GM04503 (cell line): ENCODE measurements around the gene KIAA1549.
"Not testable (repeated sequence)": the region's sequence is repeated elsewhere in the genome, so short reads cannot be mapped to it uniquely, and the experiment has no call there.

ENCODE experiments used
- DNase-seq: peaks from one replicate; pipeline ENCODE4 v3.0.0-alpha.2; 2012; ENCODE audit warnings: low read depth

Gene KIAA1549

GRCh38 chr7:138981332-138982203 lies at the start of gene KIAA1549:
KIAA1549 (minus strand) TSS chr7:138981389; CDS start chr7:138981269, 120 bp downstream.
- no peak for DNase-seq

- no peak for DNase-seq
Measured at GRCh38 chr7:139029353-139029752, 48.2 kb upstream of the KIAA1549 start.

GRCh38 chr7:139026551-139026950 lies 45.4 kb upstream of the KIAA1549 start:
- DNase-seq = no peak

- not testable (repeated sequence) for DNase-seq
Measured at GRCh38 chr7:139025861-139026260, 44.7 kb upstream of the KIAA1549 start.

GRCh38 chr7:139023076-139023475 lies 41.9 kb upstream of the KIAA1549 start:
- no peak for DNase-seq

- no peak for DNase-seq
Measured at GRCh38 chr7:139022286-139022685, 41.1 kb upstream of the KIAA1549 start.

- DNase-seq = no peak
Measured at GRCh38 chr7:139018910-139019309, 37.7 kb upstream of the KIAA1549 start.

GRCh38 chr7:139016931-139017511 lies 35.8 kb upstream of the KIAA1549 start:
- no peak for DNase-seq

GRCh38 chr7:139011373-139011772 lies 30.2 kb upstream of the KIAA1549 start:
- no peak for DNase-seq

- DNase-seq = no peak
Measured at GRCh38 chr7:139004321-139005090, 23.3 kb upstream of the KIAA1549 start.

- no peak for DNase-seq
Measured at GRCh38 chr7:138999414-138999813, 18.2 kb upstream of the KIAA1549 start.

GRCh38 chr7:138992052-138992531 lies 10.9 kb upstream of the KIAA1549 start:
- peak; percentile 94 for DNase-seq

GRCh38 chr7:138987686-138988085 lies 6.5 kb upstream of the KIAA1549 start:
- DNase-seq = no peak

- no peak for DNase-seq
Measured at GRCh38 chr7:138982204-138982623, 1.0 kb upstream of the KIAA1549 start.

- no peak for DNase-seq
Measured at GRCh38 chr7:138980563-138981291, 462 bp downstream of the KIAA1549 start.

- no peak for DNase-seq
Measured at GRCh38 chr7:138979988-138980562, 1.1 kb downstream of the KIAA1549 start.

- DNase-seq = no peak
Measured at GRCh38 chr7:138979226-138979979, 1.8 kb downstream of the KIAA1549 start.

- DNase-seq = no peak
Measured at GRCh38 chr7:138978541-138979184, 2.5 kb downstream of the KIAA1549 start.

GRCh38 chr7:138976161-138976560 lies 5.0 kb downstream of the KIAA1549 start:
- DNase-seq = not testable (repeated sequence)
